Upper lobe of left lung (tissue), 4 donors: Measurements from ENCODE around the gene PNKP.

ENCODE experiments used
- CTCF ChIP-seq, 6 experiments: fragments of 450-650 bp in 4 of 6; fragments of 200-600 bp in 2 of 6; sonication (generic) in 2 of 6; IDR thresholded peaks; one replicate each; pipeline ENCODE4 v1.5.1; 2016 to 2019; ENCODE audit warnings: antibody characterized with exemption in 6 of 6
- EP300 ChIP-seq, 4 donors: sonication (generic); formaldehyde crosslinking; IDR thresholded peaks; one replicate each; pipeline ENCODE4 v1.5.1; 2017; ENCODE audit warnings: antibody characterized with exemption in 4 of 4, control low read depth in 2 of 4
- POLR2A ChIP-seq, 4 donors: fragments of 450-650 bp; IDR thresholded peaks; one replicate each; pipeline ENCODE4 v1.5.1; 2016 to 2017; ENCODE audit warnings: antibody characterized with exemption in 4 of 4, mild to moderate bottlenecking in 2 of 4
- POLR2AphosphoS5 ChIP-seq, 2 donors: sonication (generic); formaldehyde crosslinking; IDR thresholded peaks; one replicate each; pipeline ENCODE4 v1.5.1; 2017; ENCODE audit warnings: antibody characterized with exemption in 2 of 2

- TF ChIP-seq POLR2A (IDR thresholded peaks at IDR 0.05) (no peak), CTCF (IDR thresholded peaks at IDR 0.05) (no peak), POLR2AphosphoS5 (IDR thresholded peaks at IDR 0.05) (no peak), EP300 (IDR thresholded peaks at IDR 0.05) (no peak)
These were observed 9.0 kb downstream of the PNKP start for GRCh38 chr19:49858088-49858985.
